Pancreas (tissue), 10 donors: ENCODE measurements around the gene SPATA3. TPM values are rescaled to one million over a fixed set of nuclear protein-coding genes. Genes with fewer than 3 reads are reported as not detected.

Source experiments
- ATAC-seq, 4 donors: fragments of 200-7000 bp; cut with Tn5 transposase; one replicate each; pipeline versions ENCODE4 v1.8.0 to v1.9.1; 2020; ENCODE audit warnings: mild to moderate bottlenecking in 4 of 4, moderate library complexity in 4 of 4
- DNase-seq, 6 donors: peaks; one replicate each; pipeline ENCODE4 v3.0.0-alpha.2; 2020
- FAIRE-seq: peaks from 2 replicates; lab custom pipeline; 2012; peaks lifted over from hg19 to GRCh38; lab: Jason Lieb, UNC
- H3K27ac ChIP-seq, 4 donors: fragments of 200-600 bp; sonication (generic); 1 replicate in 3 of 4; 2 replicates in 1 of 4; pipeline versions ENCODE4 v1.5.0 to v1.8.0; 2020
- H3K27me3 ChIP-seq, 4 donors: fragments of 200-600 bp; one replicate each; pipeline ENCODE4 v1.8.0; 2021
- H3K36me3 ChIP-seq, 3 donors: fragments of 200-600 bp; sonication (generic) in 1 of 3; one replicate each; pipeline versions ENCODE4 v1.5.0 to v1.8.0; 2020 to 2021
- H3K4me1 ChIP-seq, 3 donors: fragments of 200-600 bp; one replicate each; pipeline ENCODE4 v1.8.0; 2021
- H3K4me3 ChIP-seq, 4 donors: fragments of 200-600 bp; sonication (generic) in 2 of 4; one replicate each; pipeline versions ENCODE4 v1.5.0 to v1.8.0; 2020 to 2021
- H3K9me3 ChIP-seq, 4 donors: fragments of 200-600 bp; one replicate each; pipeline ENCODE4 v1.8.0; 2021
- WGBS, 2 donors: extraction: QIAGEN DNeasy Blood & Tissue Kit; methylation state at CpG; one replicate each; pipeline ENCODE4 v1.1.7; 2013; 5-methylcytosine and 5-hydroxymethylcytosine counted together
- intact Hi-C, 3 donors: fragments of 100-400 bp; cut with DNase I; formaldehyde crosslinking; loops; one replicate each; pipeline versions ENCODE4 v1.11.1 to v1.14.2; 2022
- polyA plus RNA-seq, 2 donors: library from polyadenylated mRNA; stranded (reverse); fragments of 200-250 nt; gene quantifications; one replicate each; pipeline ENCODE4 v1.2.3, GENCODE V29; 2013
- total RNA-seq, 6 donors: library from RNA; stranded (reverse); fragmentation: NEBNext Ultra II Directional in 4 of 6; extraction: Animal tissue kit (Norgen Biotek cat#: 25700) in 4 of 6; gene quantifications; one replicate each; pipeline versions ENCODE4 v1.2.1 to v1.2.4, GENCODE V29; 2021 to 2023
- TF ChIP-seq, protein P1 (sequence below), 4 donors: fragments of 200-600 bp; sonication (generic) in 3 of 4; IDR thresholded peaks; one replicate each; pipeline versions ENCODE4 v1.5.0 to v1.8.0; 2021; ENCODE audit warnings: antibody characterized with exemption in 4 of 4
- donor health status: healthy with polysubstance abuse.
- donor health status: DM: no; HTN: no; CAD: no; lungs with moderate emphysema.
- donor health status: DM: no; HTN: no; CAD: no.
- donor health status: control.
- donor health status: control.
- donor health status: Bipolar disorder and iron deficiency.
- donor health status: DM: yes; HTN: yes; CAD: no.
- donor health status: DM: no; HTN: no; CAD: no.
- donor health status: DM: no; HTN: no; CAD: no.
- donor health status: DM: yes; HTN: yes; CAD: no.

SPATA3 gene
- total and polyA plus RNA-seq, 8 donors: not detected

DNA sequence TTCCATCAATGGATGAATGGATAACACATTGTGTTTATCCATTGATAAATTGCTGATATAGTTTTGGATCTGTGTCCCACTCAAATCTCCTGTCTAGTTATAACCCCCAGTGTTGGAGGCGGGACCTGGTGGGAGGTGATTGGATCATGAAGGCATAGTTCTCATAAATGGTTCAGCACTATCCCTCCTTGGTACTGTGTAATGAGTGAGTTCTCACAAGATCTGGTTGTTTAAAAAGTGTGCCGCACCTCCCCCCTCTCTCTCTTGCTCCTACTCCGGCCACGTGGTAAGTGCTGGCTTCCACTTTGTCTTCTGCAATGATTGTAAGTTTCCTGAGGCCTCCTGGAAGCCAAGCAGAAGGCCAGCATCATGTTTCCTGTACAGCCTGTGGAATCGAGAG, 23.9 kb upstream of the SPATA3 start:
- no peak overlapping the region for H3K27ac ChIP-seq
- 60 to 65% methylated on average over 5 of the region's 5 CpGs for WGBS, 2 donors
- TF ChIP-seq, protein P1, sequence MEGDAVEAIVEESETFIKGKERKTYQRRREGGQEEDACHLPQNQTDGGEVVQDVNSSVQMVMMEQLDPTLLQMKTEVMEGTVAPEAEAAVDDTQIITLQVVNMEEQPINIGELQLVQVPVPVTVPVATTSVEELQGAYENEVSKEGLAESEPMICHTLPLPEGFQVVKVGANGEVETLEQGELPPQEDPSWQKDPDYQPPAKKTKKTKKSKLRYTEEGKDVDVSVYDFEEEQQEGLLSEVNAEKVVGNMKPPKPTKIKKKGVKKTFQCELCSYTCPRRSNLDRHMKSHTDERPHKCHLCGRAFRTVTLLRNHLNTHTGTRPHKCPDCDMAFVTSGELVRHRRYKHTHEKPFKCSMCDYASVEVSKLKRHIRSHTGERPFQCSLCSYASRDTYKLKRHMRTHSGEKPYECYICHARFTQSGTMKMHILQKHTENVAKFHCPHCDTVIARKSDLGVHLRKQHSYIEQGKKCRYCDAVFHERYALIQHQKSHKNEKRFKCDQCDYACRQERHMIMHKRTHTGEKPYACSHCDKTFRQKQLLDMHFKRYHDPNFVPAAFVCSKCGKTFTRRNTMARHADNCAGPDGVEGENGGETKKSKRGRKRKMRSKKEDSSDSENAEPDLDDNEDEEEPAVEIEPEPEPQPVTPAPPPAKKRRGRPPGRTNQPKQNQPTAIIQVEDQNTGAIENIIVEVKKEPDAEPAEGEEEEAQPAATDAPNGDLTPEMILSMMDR (IDR thresholded peaks at IDR 0.05): no peak
- H3K4me3 ChIP-seq: no peak overlapping the region
- H3K36me3 ChIP-seq: no peaks in the 10 kb centered on the region
- FAIRE-seq (no peak), ATAC-seq (no peak), DNase-seq (no peak)
- no peaks in the 10 kb centered on the region for H3K9me3 ChIP-seq
- H3K27me3 ChIP-seq: no peaks in the 10 kb centered on the region
- intact Hi-C loops: no loop called here
- H3K4me1 ChIP-seq: no peaks in the 10 kb centered on the region

DNA sequence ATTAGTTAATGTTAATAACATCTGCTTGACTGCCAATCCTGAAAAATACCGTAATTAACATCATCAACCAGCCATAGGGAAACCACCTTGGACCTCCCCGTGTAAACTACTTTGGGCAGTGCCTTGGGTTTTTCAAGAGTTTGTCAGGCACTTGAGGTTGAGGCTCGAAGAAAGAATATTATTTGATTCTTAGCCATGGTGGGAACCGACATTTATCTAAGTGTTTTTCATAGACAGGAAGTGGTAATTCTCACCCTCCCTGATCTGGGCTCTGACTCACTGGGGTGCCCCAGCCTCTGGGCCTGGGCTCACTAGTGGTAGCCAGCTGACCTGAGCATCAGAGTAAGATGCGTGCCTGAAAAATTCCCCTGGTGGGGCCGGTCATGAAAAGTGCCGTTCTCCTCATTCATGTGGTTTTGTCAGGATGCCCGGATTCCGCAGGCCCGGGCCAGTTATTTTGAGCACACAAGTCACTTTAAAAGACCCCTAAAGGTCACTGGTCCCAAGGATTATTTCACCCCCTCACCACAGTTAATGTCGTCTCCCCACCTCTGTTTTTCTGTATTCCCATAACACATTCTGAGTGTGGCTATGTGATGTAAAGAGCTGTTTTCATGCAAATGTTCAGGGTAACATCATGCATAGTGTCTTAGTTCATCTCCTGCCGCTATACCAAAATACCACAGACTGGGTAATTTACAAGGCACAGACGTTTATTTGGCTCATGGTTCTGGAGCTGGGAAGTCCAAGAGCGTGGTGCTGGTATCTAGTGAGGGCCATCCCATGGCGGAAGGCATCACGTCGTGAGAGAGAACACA, 21.6 kb upstream of the SPATA3 start:
- Histone ChIP-seq H3K36me3 (no peaks in the 10 kb centered on the region), H3K27ac (no peak overlapping the region), H3K27me3 (no peaks in the 10 kb centered on the region), H3K4me3 (no peak overlapping the region), H3K4me1 (no peaks in the 10 kb centered on the region), H3K9me3 (no peaks in the 10 kb centered on the region)
- TF ChIP-seq, protein P1 (IDR thresholded peaks at IDR 0.05): no peak
- DNase-seq: no peak
- intact Hi-C loops: no loop called here
- ATAC-seq: no peak
- WGBS, 2 donors: 80 to 89% methylated on average over 17 of the region's 17 CpGs
- no peak for FAIRE-seq

DNA sequence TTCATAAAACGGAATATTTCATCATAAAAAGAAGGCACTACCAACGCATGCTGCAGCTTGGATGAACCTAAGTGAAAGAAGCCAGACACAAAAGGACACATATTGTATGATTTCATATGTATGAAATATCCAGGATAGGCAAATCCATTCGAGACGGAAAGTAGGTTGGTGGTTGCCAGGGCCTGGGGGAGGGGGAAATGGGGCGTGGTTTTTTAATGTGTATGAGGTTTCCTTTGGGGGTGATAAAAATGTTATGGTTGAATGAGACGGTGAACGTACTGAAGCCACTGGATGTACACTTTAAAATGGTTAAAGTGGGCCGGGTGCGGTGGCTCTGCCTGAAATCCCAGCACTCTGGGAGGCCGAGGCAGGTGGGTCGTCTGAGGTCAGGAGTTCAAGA, 20.0 kb upstream of the SPATA3 start:
- Histone ChIP-seq H3K9me3 (no peaks in the 10 kb centered on the region), H3K27ac (no peak overlapping the region), H3K4me3 (no peak overlapping the region), H3K4me1 (no peaks in the 10 kb centered on the region), H3K36me3 (no peaks in the 10 kb centered on the region), H3K27me3 (no peaks in the 10 kb centered on the region)
- TF ChIP-seq, protein P1 (IDR thresholded peaks at IDR 0.05): no peak
- intact Hi-C loops: no loop called here
- FAIRE-seq: no peak
- ATAC-seq: no peak
- no peak for DNase-seq
- 70 to 87% methylated on average over 11 of the region's 11 CpGs for WGBS, 2 donors

DNA sequence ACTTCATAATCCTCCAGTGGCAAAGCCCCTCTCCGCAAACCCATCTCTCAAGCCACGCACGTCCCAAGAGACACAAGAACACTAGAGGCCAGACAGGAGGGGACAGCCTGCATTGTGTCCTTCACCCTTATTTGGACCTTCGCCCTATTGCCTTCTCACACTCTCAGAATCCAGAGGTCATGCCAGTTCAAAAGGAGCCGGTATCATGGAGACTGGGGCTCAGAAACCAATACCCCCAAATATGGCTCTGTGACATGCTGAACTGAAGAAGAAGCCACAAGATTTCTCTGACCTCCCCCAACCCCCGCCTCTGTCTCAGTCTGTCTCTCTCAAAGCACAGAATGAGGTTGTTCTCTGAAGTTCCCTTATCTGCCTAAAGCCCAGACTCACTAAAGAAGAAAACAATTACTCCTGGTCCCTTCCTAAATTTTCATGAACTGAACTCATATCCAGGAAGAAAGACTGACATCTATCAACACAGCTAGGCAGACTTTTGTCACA, 19.2 kb upstream of the SPATA3 start:
- H3K9me3 ChIP-seq: no peaks in the 10 kb centered on the region

More for the DNA sequence above, 19.2 kb upstream of the SPATA3 start:
- FAIRE-seq (no peak), DNase-seq (no peak), ATAC-seq (no peak)
- H3K36me3 ChIP-seq: no peaks in the 10 kb centered on the region
- H3K4me3 ChIP-seq: no peak overlapping the region
- no peaks in the 10 kb centered on the region for H3K27me3 ChIP-seq
- TF ChIP-seq, protein P1 (IDR thresholded peaks at IDR 0.05): no peak
- no peak overlapping the region for H3K27ac ChIP-seq
- intact Hi-C loops: no loop called here
- WGBS, 2 donors: 77 to 83% methylated on average over 6 of the region's 6 CpGs
- no peaks in the 10 kb centered on the region for H3K4me1 ChIP-seq
